Measurements from ENCODE around the gene TTPAL.

TTPAL gene

GRCh38 chr20:44483112-44483511 lies 7.4 kb downstream of the TTPAL start:
- Histone ChIP-seq H3K36me3 (ENCODE audit: low read depth) (peaks cover 81% of the 10 kb centered on the region), H3K27ac (ENCODE audit: poor library complexity, severe bottlenecking) (no peak overlapping the region)
- no peak for ATAC-seq (ENCODE audit: low read depth)

DNA sequence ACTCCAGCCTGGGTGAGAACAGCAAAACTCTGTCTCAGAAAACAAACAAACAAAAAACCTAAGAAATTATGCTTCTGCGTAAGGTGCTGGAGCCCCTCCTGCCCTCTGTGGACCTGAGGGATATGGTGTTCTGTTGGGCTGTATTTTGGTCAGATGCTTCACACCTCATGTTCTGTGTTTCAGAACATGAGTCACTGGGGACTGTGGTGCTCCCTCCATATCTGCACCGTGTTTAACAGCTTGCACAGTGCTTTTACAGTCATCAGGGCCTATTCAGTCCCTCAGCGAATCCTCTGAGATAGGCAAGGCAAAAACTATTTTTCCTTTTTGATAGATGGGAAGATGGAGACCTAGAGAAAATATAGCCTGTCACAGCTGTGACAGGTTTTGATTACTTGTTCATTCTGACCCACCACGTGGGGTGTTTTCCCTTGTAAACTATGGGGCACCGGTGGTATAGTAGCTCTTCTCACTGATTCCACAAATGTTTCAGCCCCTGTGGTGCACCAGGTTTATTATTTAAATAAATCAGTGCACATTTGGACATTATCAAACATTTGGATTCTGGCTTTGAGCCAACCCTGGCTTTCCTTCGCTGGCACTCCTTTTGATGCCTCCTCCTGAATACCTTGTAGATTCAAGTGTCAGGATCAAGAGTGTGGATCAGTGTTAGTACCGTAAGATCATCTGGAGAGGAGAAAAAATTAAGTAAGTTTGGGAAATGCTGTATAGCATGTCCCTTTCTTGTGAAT lies 9.6 kb downstream of the TTPAL start:
- Histone ChIP-seq H3K27ac (ENCODE audit: poor library complexity, severe bottlenecking) (no peak overlapping the region), H3K36me3 (ENCODE audit: low read depth) (peaks cover 94% of the 10 kb centered on the region), H3K27me3 (ENCODE audit: insufficient read depth, poor library complexity, severe bottlenecking) (no peaks in the 10 kb centered on the region), H3K4me1 (ENCODE audit: insufficient read depth, poor library complexity, severe bottlenecking) (no peaks in the 10 kb centered on the region), H3K4me3 (ENCODE audit: severe bottlenecking) (no peak overlapping the region), H3K9me3 (ENCODE audit: severe bottlenecking) (no peaks in the 10 kb centered on the region)
- ATAC-seq (ENCODE audit: low read depth) (0 out of 3 replicates have a peak, but pooled peaks have one; percentile 7), DNase-seq (ENCODE audit: low spot score) (no peak)
- no peak for TF ChIP-seq CTCF (IDR thresholded peaks at IDR 0.05; ENCODE audit: poor library complexity, severe bottlenecking)

More at GRCh38 chr20:44483112-44483511, 7.4 kb downstream of the TTPAL start:
- DNase-seq (ENCODE audit: low spot score), result peak; percentile 60
- Histone ChIP-seq H3K4me3 (ENCODE audit: severe bottlenecking) (no peak overlapping the region), H3K4me1 (ENCODE audit: insufficient read depth, poor library complexity, severe bottlenecking) (no peaks in the 10 kb centered on the region), H3K27me3 (ENCODE audit: insufficient read depth, poor library complexity, severe bottlenecking) (no peaks in the 10 kb centered on the region), H3K9me3 (ENCODE audit: severe bottlenecking) (no peaks in the 10 kb centered on the region)
- no peak for TF ChIP-seq CTCF (IDR thresholded peaks at IDR 0.05; ENCODE audit: poor library complexity, severe bottlenecking)

DNA sequence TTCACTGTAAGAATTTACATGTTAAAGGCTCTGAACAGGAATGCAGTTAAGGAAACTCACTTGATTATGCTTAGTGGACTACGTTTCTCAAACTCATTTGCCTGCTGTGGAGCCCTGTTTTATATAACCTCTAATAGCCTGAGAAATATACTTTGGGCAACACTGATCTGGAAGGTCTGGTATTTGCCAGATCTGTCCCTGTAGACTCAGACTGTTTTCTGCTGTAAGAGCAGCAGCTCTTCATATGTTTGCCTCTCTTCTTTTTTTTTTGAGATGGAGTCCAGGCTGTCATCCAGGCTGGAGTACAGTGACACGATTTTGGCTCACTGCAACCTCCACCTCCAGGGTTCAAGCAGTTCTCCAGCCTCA lies 10.1 kb downstream of the TTPAL start:
- Histone ChIP-seq H3K27me3 (ENCODE audit: insufficient read depth, poor library complexity, severe bottlenecking) (no peaks in the 10 kb centered on the region), H3K36me3 (ENCODE audit: low read depth) (peaks cover 94% of the 10 kb centered on the region), H3K4me3 (ENCODE audit: severe bottlenecking) (no peak overlapping the region), H3K27ac (ENCODE audit: poor library complexity, severe bottlenecking) (no peak overlapping the region), H3K9me3 (ENCODE audit: severe bottlenecking) (no peaks in the 10 kb centered on the region), H3K4me1 (ENCODE audit: insufficient read depth, poor library complexity, severe bottlenecking) (no peaks in the 10 kb centered on the region)
- DNase-seq (ENCODE audit: low spot score) (no peak), ATAC-seq (ENCODE audit: low read depth) (no peak)
- no peak for TF ChIP-seq CTCF (IDR thresholded peaks at IDR 0.05; ENCODE audit: poor library complexity, severe bottlenecking)

DNA sequence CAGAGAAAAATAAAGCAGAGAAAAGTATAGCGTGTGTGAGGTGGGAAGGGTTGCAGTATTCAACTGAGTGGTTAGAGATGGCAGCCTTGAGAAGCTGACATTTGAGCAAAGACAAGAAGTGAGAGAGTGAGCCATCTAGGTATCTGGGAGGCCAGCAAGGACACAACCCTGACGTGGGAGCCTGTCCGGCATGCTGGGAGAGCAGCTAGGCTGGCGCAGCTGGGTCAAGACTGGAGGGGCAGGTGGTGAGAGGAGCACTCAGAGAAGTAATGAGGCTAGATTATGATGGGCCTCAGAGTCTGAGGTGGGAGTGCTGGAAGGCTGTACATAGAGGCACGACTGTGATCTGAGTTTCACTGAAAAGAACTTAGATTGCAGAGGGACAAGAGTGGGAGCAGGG lies 12.9 kb downstream of the TTPAL start:
- Histone ChIP-seq H3K27me3 (ENCODE audit: insufficient read depth, poor library complexity, severe bottlenecking) (no peaks in the 10 kb centered on the region), H3K4me1 (ENCODE audit: insufficient read depth, poor library complexity, severe bottlenecking) (no peaks in the 10 kb centered on the region), H3K4me3 (ENCODE audit: severe bottlenecking) (no peak overlapping the region), H3K27ac (ENCODE audit: poor library complexity, severe bottlenecking) (no peak overlapping the region), H3K9me3 (ENCODE audit: severe bottlenecking) (no peaks in the 10 kb centered on the region), H3K36me3 (ENCODE audit: low read depth) (peaks cover 96% of the 10 kb centered on the region)
- no peak for TF ChIP-seq CTCF (IDR thresholded peaks at IDR 0.05; ENCODE audit: poor library complexity, severe bottlenecking)
- peak; percentile 68 for DNase-seq (ENCODE audit: low spot score)
- ATAC-seq (ENCODE audit: low read depth), result peak; percentile 15; the same call in 1 of the 3 replicates

DNA sequence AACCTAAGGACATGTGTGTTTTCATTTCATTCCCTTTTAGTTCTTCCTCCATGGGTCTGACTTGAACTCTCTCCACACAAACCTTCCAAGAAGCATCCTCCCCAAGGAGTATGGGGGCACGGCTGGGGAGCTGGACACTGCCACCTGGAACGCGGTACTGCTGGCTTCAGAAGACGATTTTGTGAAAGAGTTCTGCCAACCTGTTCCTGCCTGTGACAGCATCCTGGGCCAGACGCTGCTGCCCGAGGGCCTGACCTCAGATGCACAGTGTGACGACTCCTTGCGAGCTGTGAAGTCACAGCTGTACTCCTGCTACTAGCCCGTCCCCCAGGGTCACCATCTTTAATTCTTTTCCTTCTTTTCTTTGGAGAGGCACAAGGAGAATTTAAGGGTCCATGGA lies 13.5 kb downstream of the TTPAL start:
- H3K4me1 ChIP-seq (ENCODE audit: insufficient read depth, poor library complexity, severe bottlenecking), result peaks cover 4% of the 10 kb centered on the region
- H3K27me3 ChIP-seq (ENCODE audit: insufficient read depth, poor library complexity, severe bottlenecking), result no peaks in the 10 kb centered on the region
- no peak overlapping the region for H3K4me3 ChIP-seq (ENCODE audit: severe bottlenecking)
- H3K36me3 ChIP-seq (ENCODE audit: low read depth), result peaks cover 96% of the 10 kb centered on the region
- H3K9me3 ChIP-seq (ENCODE audit: severe bottlenecking), result no peaks in the 10 kb centered on the region
- no peak overlapping the region for H3K27ac ChIP-seq (ENCODE audit: poor library complexity, severe bottlenecking)
- ATAC-seq (ENCODE audit: low read depth) (no peak), DNase-seq (ENCODE audit: low spot score) (peak; percentile 66)
- TF ChIP-seq CTCF (IDR thresholded peaks at IDR 0.05; ENCODE audit: poor library complexity, severe bottlenecking), result no peak

Data from RWPE2 (cell line).